NB4 (cell line): Measurements from ENCODE around the gene SLC39A11.

Experiments used
- CTCF ChIP-seq: IDR thresholded peaks from one replicate; pipeline ENCODE4 v1.5.1; 2012; ENCODE audit warnings: low read depth, low read length
- POLR2A ChIP-seq: IDR thresholded peaks from 2 replicates; pipeline ENCODE4 v1.6.1; 2011; ENCODE audit warnings: mild to moderate bottlenecking; ENCODE audit not compliant: insufficient read length; ENCODE audit errors: extremely low read depth

DNA sequence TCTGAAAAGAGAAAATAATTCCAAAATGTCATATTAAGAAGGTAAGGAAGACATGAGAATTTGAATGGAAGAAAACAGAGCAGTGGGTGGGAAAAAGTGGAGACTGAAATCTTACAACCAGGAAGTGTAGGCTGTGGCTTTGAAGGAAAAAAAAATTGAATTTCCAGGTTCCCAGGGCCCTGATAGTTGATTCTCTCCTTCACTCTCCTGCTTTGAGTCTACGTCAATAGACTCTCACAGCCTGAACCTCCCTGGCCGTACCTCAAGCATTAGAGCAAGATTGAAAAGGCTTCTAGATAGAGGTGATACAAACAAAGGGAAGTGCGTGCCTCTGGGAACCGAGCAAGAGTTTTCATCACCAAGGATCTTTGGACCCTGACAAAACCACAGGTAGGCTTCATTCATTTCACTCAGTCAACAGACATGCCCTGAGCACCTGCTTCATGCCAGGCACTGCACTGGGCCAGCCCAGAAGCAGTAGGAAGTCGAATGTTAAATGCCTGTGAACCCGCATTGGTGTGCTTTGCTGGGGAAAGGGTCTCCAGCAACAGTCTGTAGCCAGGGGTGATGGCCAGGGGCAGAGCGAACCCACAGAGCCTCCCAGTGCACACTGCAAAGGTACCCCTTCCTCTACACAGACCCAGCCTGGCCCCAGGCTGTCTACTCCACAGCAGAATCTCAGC is 163.9 kb downstream of the SLC39A11 start:
- no peak for TF ChIP-seq CTCF
- no peak for TF ChIP-seq POLR2A
